HG02885 (cell line): ENCODE results near the gene ATF4.

Experiments
- ATAC-seq: cut with Tn5 transposase; IDR thresholded peaks from one replicate; pipeline ENCODE4 v1.9.1; 2021; ENCODE audit warnings: mild to moderate bottlenecking; ENCODE audit not compliant: unreplicated experiment, poor library complexity

The ATF4 gene

DNA sequence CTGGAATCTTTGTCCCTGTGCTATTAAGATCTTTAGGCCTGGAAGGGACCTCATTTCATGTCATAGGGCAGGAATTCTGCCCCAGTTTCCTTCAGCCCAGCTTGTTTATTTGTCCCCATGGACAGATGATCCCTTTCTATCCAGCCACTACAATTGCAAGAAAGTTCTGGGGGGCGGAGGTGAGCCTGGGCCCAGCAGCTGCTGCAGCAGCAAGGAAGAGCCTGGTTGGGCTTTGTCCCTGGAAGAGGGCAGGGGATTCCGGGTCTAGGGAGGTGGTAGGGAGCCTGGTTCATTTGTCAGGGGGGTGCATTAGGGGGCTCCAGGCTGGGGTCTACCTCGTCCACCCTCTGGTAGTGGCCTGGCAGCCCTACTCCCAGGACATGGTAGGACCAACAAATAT is 33.8 kb downstream of the ATF4 start:
- ATAC-seq: no peak

GRCh38 chr22:39556970-39557841 is 36.8 kb downstream of the ATF4 start:
- ATAC-seq: no peak

- no peak for ATAC-seq
Measured at GRCh38 chr22:39558254-39558727, 37.9 kb downstream of the ATF4 start.

GRCh38 chr22:39558950-39559349 is 38.6 kb downstream of the ATF4 start:
- no peak for ATAC-seq

DNA sequence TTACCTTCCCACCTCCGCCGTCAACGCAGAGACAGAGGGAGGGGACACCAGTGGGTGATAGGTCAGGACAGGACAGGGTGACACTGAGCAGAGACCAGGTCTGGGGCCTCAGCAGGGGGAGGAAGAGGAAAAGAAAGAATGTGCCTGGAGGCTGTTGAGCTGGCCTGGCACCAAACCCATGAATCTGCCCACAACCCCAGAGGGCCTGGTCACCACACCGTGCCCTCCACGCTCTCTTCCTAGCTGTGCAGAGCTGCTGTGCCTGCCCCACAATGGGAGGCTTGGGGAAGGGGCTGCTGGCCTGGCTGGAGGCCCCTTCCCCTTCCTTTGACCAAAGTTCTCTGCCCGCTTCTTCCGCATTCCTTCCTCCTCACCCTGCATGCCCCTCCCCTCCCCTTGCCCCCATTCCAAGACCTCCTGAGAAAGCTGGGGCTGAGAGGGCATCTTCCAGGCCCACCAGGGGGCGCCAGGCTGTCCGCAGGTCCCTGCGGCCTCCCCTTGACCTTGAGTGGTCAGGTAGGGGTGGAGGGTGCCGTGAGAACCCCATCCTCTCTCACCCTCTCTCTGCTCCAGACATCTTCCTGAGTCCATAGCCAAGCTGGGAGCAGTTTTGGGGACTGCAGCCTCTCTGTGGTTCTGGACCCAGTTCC is 39.2 kb downstream of the ATF4 start:
- no peak for ATAC-seq

DNA sequence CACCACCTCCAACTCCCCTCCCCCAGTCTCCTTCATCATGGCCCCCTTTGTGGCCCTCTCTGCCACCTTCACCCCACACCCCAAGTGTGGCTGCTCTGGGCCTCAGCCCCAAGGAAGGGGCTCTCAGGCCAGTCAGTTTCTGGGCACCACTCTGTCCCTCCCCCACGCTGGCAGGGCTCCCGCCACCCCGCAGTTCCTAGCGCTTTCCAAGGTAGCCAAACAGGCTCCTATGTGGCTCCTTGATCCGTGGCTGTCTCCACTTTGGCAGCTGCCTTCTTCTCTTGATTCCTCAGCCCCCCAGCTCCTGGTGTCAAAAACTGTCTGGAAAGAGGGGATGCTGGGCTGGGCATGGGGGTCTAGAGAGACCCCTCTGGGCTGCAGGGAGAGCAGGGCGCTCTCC is 39.8 kb downstream of the ATF4 start:
- no peak for ATAC-seq

- ATAC-seq: no peak
Measured at GRCh38 chr22:39562839-39563489, 42.6 kb downstream of the ATF4 start.

GRCh38 chr22:39563571-39564428 is 43.4 kb downstream of the ATF4 start:
- ATAC-seq: no peak

DNA sequence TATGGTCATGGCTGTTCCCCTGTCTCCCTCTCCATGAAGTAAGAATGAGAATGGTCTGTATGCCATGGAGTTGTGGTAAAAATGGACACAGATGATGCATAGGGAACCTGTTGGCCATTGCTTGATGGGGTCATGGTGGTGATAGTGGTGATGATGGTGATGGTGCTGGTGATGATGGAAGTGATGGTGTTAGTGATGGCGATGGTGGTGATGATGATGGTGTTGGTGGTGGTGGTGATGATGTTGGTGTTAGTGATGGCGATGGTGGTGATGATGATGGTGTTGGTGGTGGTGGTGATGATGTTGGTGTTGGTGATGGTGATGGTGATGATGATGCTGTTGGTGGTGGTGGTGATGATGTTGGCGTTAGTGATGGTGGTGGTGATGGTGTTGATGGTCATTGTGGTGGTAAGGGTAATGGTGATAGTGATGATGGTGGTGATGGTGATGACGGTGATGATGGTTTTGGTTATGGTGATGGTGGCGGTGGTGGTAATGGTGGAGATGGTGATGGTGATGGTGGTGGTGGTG is 45.1 kb downstream of the ATF4 start:
- no peak for ATAC-seq

DNA sequence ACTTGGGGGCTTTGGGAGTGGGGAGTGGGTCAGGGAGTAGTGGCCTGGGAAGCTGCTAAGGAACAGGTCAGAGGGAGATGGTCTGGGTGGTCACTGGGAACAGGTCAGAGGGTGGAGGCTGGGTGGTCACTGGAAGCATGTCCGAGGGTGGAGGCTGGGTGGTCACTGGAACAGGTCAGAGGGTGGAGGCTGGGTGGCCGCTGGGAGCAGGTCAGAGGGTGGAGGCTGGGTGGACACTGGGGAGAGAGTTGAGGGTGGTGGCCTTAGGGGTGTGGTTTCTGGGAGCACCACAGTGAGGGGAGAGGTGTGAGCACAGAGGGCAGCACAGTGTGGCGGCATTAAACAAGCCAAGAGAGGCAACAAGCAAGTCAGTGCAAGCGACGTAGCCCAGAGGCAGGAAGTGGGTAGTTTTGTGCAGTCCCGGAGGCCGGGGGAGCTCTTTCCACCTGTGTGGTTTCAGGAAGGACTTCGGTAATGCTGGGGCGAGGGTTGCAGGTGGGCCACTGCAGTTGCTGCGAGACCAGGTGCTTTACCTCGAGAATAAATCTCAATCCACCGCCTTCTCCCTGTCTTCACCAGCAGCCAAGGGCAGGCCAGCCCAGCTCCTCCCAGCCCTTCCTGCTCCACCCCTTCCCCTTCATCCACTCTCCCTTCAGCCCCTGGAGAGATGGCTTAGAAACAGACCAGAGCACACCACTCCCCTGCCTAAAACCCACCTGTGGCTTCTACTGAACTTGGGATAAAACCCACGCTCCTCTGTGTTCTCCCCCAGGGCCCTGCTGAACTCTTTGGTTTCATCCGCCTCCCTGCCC is 47.0 kb downstream of the ATF4 start:
- no peak for ATAC-seq

- ATAC-seq: no peak
Measured at GRCh38 chr22:39568278-39568981, 48.1 kb downstream of the ATF4 start.

DNA sequence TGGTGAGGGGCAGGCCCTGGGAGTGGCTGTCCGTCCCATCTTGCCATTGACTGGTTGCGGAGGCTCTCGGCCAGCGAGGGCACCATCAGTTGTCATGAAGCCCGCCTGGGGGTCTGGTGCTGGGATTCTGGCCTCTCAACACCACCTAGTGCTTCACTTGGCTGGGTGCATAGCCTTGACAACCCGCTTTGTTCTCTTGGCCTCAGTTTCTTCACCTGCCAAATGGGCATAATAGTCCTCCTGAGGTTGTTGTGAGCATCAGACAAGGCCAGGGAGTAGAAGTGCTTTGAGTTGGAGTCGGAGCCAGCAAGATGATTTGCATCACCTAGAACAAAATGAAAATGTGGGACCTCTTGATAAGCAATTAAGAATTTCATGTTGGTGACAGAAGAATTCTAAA is 48.7 kb downstream of the ATF4 start:
- ATAC-seq: no peak

DNA sequence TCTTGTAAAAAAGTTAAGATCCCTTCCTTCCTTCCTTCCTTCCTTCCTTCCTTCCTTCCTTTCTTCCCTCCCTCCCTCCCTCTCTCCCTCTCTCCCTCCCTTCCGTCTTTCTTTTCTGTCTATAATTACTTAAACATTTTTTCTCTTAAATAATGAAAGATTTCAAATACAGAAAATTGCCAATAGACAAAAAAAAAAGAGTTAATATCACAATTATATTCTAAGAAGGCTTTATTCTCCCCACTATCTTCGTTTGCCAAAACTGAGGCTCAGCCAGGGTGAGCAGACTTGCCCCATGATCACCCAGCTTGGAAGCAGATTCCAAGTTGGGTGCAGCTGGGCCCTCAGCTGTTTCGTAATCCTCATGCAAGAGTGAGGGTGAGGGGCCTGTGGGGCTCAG is 49.9 kb downstream of the ATF4 start:
- ATAC-seq: no peak

- no peak for ATAC-seq
Measured at GRCh38 chr22:39570665-39571064, 50.3 kb downstream of the ATF4 start, which contains the start of gene CACNA1I. TSS of gene CACNA1I (plus strand) at chr22:39570753. CDS start at chr22:39570753, 0 bp downstream.

DNA sequence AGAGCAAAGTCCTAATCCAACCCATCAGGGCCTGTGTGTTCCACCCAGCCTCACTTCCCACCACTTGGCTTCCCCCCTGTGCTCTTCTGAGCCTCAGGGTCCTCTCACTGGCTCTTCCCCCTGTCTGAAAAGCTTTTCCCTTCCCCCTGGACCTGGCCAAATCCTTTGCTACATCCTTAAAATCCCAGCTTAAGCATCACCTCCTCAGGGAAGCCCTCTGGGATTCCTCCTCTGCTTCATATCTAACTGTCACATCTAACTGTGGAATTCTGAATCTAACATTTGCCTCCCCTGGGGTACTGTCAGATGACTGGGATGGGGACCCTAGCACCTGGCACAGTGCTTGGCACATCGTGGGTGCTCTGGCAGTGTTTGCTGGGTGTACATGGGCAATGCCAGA is 51.2 kb downstream of the ATF4 start:
- ATAC-seq: no peak
